SK-N-SH (cell line): ENCODE measurements around the gene TLNRD1. TPM values are rescaled to one million over a fixed set of nuclear protein-coding genes. Genes with fewer than 3 reads are reported as not detected.

Experiments
- CTCF ChIA-PET: fragments of 300-600, 350-600 bp; formaldehyde crosslinking; extraction: SDS; loops from one replicate; lab custom pipeline; 2021; lab: Yijun Ruan, JAX
- POLR2A ChIA-PET: fragments of 350-600 bp; sonication (Branson Sonifier 250); formaldehyde crosslinking; extraction: SDS; loops from one replicate; lab custom pipeline; 2020; ENCODE audit warnings: antibody characterized with exemption, inconsistent platforms; lab: Yijun Ruan, JAX
- DNase-seq: peaks from one replicate; pipeline ENCODE4 v3.0.0; 2012
- H2AFZ ChIP-seq: fragments of 200-600 bp; sonication (generic); 2 replicates; pipeline ENCODE4 v1.8.1; 2016; ENCODE audit warnings: antibody characterized with exemption, mild to moderate bottlenecking, low read depth
- H3F3A ChIP-seq: fragments of 200-600 bp; sonication (generic); replicated peaks from 2 replicates; pipeline ENCODE3; 2016; ENCODE audit warnings: antibody characterized with exemption, mild to moderate bottlenecking; ENCODE audit not compliant: insufficient read depth
- H3K27ac ChIP-seq, 2 experiments: fragments of 200-500 bp in 1 of 2; fragments of 200-600 bp in 1 of 2; sonication (Bioruptor generic) in 1 of 2; sonication (generic), shearing (Covaris generic) in 1 of 2; 2 replicates each; pipeline versions ENCODE4 v1.5.1 to v1.6.1; 2014 to 2016; ENCODE audit warnings: low read depth in 2 of 2, inconsistent platforms in 1 of 2, low read length in 1 of 2, mild to moderate bottlenecking in 1 of 2, mixed read lengths in 1 of 2
- H3K27me3 ChIP-seq: fragments of 200-600 bp; sonication (generic), shearing (Covaris generic); 2 replicates; pipeline ENCODE4 v1.6.1; 2016; ENCODE audit warnings: mixed run types; ENCODE audit not compliant: insufficient read depth
- H3K36me3 ChIP-seq, 2 experiments: fragments of 200-500 bp in 1 of 2; fragments of 200-600 bp in 1 of 2; sonication (Bioruptor generic) in 1 of 2; sonication (generic) in 1 of 2; replicated peaks in 1 of 2; 2 replicates each; pipeline versions ENCODE3 to v1.5.1; 2014 to 2016; ENCODE audit warnings: low read length in 1 of 2, mild to moderate bottlenecking in 1 of 2; ENCODE audit not compliant: insufficient read depth in 2 of 2, control insufficient read depth in 1 of 2
- H3K4me1 ChIP-seq, 2 experiments: fragments of 200-500 bp in 1 of 2; fragments of 200-600 bp in 1 of 2; sonication (Bioruptor generic) in 1 of 2; sonication (generic), shearing (Covaris generic) in 1 of 2; 2 replicates each; pipeline versions ENCODE4 v1.5.1 to v1.6.1; 2014 to 2016; ENCODE audit warnings: low read depth in 1 of 2, low read length in 1 of 2, mixed run types in 1 of 2; ENCODE audit not compliant: insufficient read depth in 2 of 2, control insufficient read depth in 1 of 2
- H3K4me2 ChIP-seq: fragments of 200-600 bp; sonication (generic), shearing (Covaris generic); 2 replicates; pipeline ENCODE4 v1.6.1; 2017; ENCODE audit warnings: mixed run types
- H3K4me3 ChIP-seq, 2 experiments: fragments of 200-500 bp in 1 of 2; fragments of 200-600 bp in 1 of 2; sonication (Bioruptor generic) in 1 of 2; sonication (generic), shearing (Covaris generic) in 1 of 2; 2 replicates each; pipeline versions ENCODE4 v1.5.1 to v1.8.1; 2014 to 2016; ENCODE audit warnings: low read depth in 2 of 2, inconsistent platforms in 1 of 2, low read length in 1 of 2, mild to moderate bottlenecking in 1 of 2, mixed read lengths in 1 of 2, moderate library complexity in 1 of 2
- H3K79me2 ChIP-seq: fragments of 200-600 bp; sonication (generic); 2 replicates; pipeline ENCODE4 v1.8.1; 2017; ENCODE audit warnings: mild to moderate bottlenecking; ENCODE audit not compliant: insufficient read depth
- H3K9ac ChIP-seq: fragments of 200-600 bp; sonication (generic); 2 replicates; pipeline ENCODE4 v1.6.1; 2017; ENCODE audit warnings: mixed run types
- H3K9me2 ChIP-seq: fragments of 200-600 bp; sonication (generic); 2 replicates; pipeline ENCODE4 v1.6.1; 2017; ENCODE audit warnings: mixed run types
- H3K9me3 ChIP-seq: fragments of 200-600 bp; sonication (generic); 2 replicates; pipeline ENCODE4 v1.6.1; 2017; ENCODE audit warnings: mixed run types, mild to moderate bottlenecking, moderate library complexity
- H4K20me1 ChIP-seq: fragments of 200-600 bp; sonication (generic); 2 replicates; pipeline ENCODE4 v1.6.1; 2017; ENCODE audit warnings: mild to moderate bottlenecking, mixed run types; ENCODE audit not compliant: insufficient read depth
- CTCF ChIP-seq: fragments of 200-600 bp; sonication (generic); IDR thresholded peaks from 2 replicates; pipeline ENCODE4 v1.6.1; 2017; ENCODE audit warnings: antibody characterized with exemption, mild to moderate bottlenecking, moderate library complexity
- ELF1 ChIP-seq: IDR thresholded peaks from 2 replicates; pipeline ENCODE4 v1.4.0; 2012
- EZH2phosphoT487 ChIP-seq: fragments of 200-600 bp; sonication (generic); IDR thresholded peaks from 2 replicates; pipeline ENCODE4 v1.6.1; 2017; ENCODE audit warnings: low read depth, mixed run types, mild to moderate bottlenecking, antibody characterized with exemption, moderate library complexity, borderline replicate concordance
- FOSL2 ChIP-seq: IDR thresholded peaks from 2 replicates; pipeline ENCODE4 v1.4.0; 2012; ENCODE audit warnings: low read depth, mild to moderate bottlenecking, moderate library complexity, borderline replicate concordance
- FOXM1 ChIP-seq: IDR thresholded peaks from 2 replicates; pipeline ENCODE4 v1.4.0; 2012; ENCODE audit warnings: low read depth, mild to moderate bottlenecking
- GABPA ChIP-seq: IDR thresholded peaks from 2 replicates; pipeline ENCODE4 v1.4.0; 2012; ENCODE audit warnings: low read depth, mild to moderate bottlenecking
- GATA2 ChIP-seq: sonication (generic); formaldehyde crosslinking; IDR thresholded peaks from 2 replicates; pipeline ENCODE4 v1.5.0; 2020; ENCODE audit warnings: mild to moderate bottlenecking, missing genetic modification reagents
- JUND ChIP-seq: IDR thresholded peaks from 2 replicates; pipeline ENCODE4 v1.4.0; 2012
- NFIC ChIP-seq: IDR thresholded peaks from 2 replicates; pipeline ENCODE4 v1.4.0; 2012; ENCODE audit warnings: borderline replicate concordance
- NRF1 ChIP-seq: IDR thresholded peaks from 2 replicates; pipeline ENCODE4 v1.6.1; 2012; ENCODE audit warnings: low read depth, mild to moderate bottlenecking, low read length
- RCOR1 ChIP-seq: fragments of 150-350 bp; IDR thresholded peaks from 2 replicates; pipeline ENCODE4 v1.6.1; 2017; ENCODE audit warnings: antibody characterized with exemption, low read length
- REST ChIP-seq: IDR thresholded peaks from 2 replicates; pipeline ENCODE4 v1.6.1; 2012; ENCODE audit warnings: mild to moderate bottlenecking, low read depth, low read length, moderate library complexity
- RFX5 ChIP-seq: IDR thresholded peaks from 2 replicates; pipeline ENCODE4 v1.6.1; 2012; ENCODE audit warnings: mild to moderate bottlenecking, improper control_type of control experiment, low read length
- RXRA ChIP-seq: IDR thresholded peaks from 2 replicates; pipeline ENCODE4 v1.4.0; 2012; ENCODE audit warnings: low read depth, mild to moderate bottlenecking, borderline replicate concordance
- SMC3 ChIP-seq: IDR thresholded peaks from 2 replicates; pipeline ENCODE4 v1.6.1; 2012; ENCODE audit warnings: low read depth, low read length, improper control_type of control experiment
- USF2 ChIP-seq: fragments of 150-350 bp; IDR thresholded peaks from 2 replicates; pipeline ENCODE4 v1.6.1; 2017; ENCODE audit warnings: antibody characterized with exemption, low read length, low read depth, borderline replicate concordance
- WGBS: methylation state at CpG from one replicate; pipeline ENCODE4 v1.1.6; 2017; ENCODE audit warnings: low lambda C conversion rate; 5-methylcytosine and 5-hydroxymethylcytosine counted together
- polyA plus RNA-seq, 3 experiments: library from polyadenylated mRNA; depleted of rRNA; stranded (reverse); fragments of >200 nt; gene quantifications; 2 replicates each; pipeline ENCODE4 v1.2.3, GENCODE V29; 2012
- TF ChIP-seq, protein P1 (sequence below): IDR thresholded peaks from 2 replicates; pipeline ENCODE4 v1.4.0; 2012; ENCODE audit warnings: low read depth, borderline replicate concordance
- TF ChIP-seq, protein P2 (sequence below): IDR thresholded peaks from 2 replicates; pipeline ENCODE4 v1.4.0; 2012; ENCODE audit warnings: low read depth, borderline replicate concordance
- TF ChIP-seq, protein P3 (sequence below): IDR thresholded peaks from 2 replicates; pipeline ENCODE4 v1.4.0; 2012; ENCODE audit warnings: low read depth

TLNRD1 gene
- polyA plus RNA-seq, 1 of the 3 experiments (the other 2 are of a cell fraction), result 5.0 TPM

DNA sequence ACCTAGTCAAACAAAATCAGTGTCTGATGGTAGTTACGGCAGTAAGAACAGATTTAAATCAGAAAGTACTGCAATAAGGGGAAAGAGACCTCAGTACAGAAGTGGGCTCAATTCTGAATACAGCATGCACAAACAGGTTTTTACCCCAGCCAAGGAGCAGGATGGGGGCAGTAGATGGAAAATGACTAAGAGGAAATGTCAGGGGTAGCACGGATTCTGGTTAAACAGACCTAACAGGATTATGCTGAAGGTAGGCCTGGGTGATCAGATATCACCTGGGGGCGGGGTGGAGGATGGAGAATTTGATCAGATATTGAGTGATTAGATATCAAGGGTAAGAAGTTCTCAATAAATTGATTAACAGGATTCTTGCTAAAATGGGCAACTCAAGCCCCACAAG, 30.1 kb upstream of the TLNRD1 start:
- TF ChIP-seq FOSL2 (no peak), USF2 (no peak), NFIC (no peak), EZH2phosphoT487 (no peak), RXRA (no peak), ELF1 (no peak), SMC3 (no peak), GABPA (no peak), JUND (no peak), NRF1 (no peak), REST (no peak), RFX5 (no peak), RCOR1 (no peak), CTCF (no peak), FOXM1 (no peak), GATA2 (CRISPR knock-in tag) (no peak)
- TF ChIP-seq, protein P1, sequence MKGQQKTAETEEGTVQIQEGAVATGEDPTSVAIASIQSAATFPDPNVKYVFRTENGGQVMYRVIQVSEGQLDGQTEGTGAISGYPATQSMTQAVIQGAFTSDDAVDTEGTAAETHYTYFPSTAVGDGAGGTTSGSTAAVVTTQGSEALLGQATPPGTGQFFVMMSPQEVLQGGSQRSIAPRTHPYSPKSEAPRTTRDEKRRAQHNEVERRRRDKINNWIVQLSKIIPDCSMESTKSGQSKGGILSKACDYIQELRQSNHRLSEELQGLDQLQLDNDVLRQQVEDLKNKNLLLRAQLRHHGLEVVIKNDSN, result no peak
- TF ChIP-seq, protein P2, sequence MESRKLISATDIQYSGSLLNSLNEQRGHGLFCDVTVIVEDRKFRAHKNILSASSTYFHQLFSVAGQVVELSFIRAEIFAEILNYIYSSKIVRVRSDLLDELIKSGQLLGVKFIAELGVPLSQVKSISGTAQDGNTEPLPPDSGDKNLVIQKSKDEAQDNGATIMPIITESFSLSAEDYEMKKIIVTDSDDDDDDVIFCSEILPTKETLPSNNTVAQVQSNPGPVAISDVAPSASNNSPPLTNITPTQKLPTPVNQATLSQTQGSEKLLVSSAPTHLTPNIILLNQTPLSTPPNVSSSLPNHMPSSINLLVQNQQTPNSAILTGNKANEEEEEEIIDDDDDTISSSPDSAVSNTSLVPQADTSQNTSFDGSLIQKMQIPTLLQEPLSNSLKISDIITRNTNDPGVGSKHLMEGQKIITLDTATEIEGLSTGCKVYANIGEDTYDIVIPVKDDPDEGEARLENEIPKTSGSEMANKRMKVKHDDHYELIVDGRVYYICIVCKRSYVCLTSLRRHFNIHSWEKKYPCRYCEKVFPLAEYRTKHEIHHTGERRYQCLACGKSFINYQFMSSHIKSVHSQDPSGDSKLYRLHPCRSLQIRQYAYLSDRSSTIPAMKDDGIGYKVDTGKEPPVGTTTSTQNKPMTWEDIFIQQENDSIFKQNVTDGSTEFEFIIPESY, result no peak
- TF ChIP-seq, protein P3, sequence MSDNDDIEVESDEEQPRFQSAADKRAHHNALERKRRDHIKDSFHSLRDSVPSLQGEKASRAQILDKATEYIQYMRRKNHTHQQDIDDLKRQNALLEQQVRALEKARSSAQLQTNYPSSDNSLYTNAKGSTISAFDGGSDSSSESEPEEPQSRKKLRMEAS, result no peak
- TF ChIP-seq, all 33 proteins: peak for 0
- no peaks in the 10 kb centered on the region for H3K9me3 ChIP-seq
- H3K4me3 ChIP-seq, result no peak overlapping the region
- H3K9ac ChIP-seq, result no peak overlapping the region
- 74% methylated on average over 3 of the region's 3 CpGs for WGBS
- 0 out of 2 replicates have a peak, but pooled peaks cover 3% of the 10 kb centered on the region for H4K20me1 ChIP-seq
- H3K36me3 ChIP-seq, result peaks cover 0 to 5% of the 10 kb centered on the region in 2 experiments
- no peaks in the 10 kb centered on the region for H3K27me3 ChIP-seq
- peaks cover 16% of the 10 kb centered on the region for H3K79me2 ChIP-seq
- CTCF ChIA-PET, result interaction anchor here (0.6 to 6.3 kb wide), 52 partner anchors 9 to 1394 kb away, joined by 3 to 139 read pairs (median 6); partner anchors contain the start of genes ABHD17C, CEMIP and TLNRD1
- H3K9me2 ChIP-seq, result no peaks in the 10 kb centered on the region
- H3K4me1 ChIP-seq, result peaks cover 0 to 7% of the 10 kb centered on the region in 2 experiments; a peak in 1 of 4 replicates
- H3F3A ChIP-seq, result peaks cover 3% of the 10 kb centered on the region
- DNase-seq, result no peak
- H3K4me2 ChIP-seq, result no peak overlapping the region
- POLR2A ChIA-PET, result no interaction called here
- no peak overlapping the region for H3K27ac ChIP-seq
- no peak overlapping the region for H2AFZ ChIP-seq
